Fibroblast of lung (primary cell): ENCODE data around the gene DHX38. TPM values are rescaled to one million over a fixed set of nuclear protein-coding genes. Genes with fewer than 3 reads are reported as not detected.

Experiments used
- DNase-seq, 2 donors: peaks; one replicate each; pipeline versions ENCODE4 v3.0.0 to v3.0.0-alpha.2; 2010; ENCODE audit warnings: low read depth in 2 of 2
- H2AFZ ChIP-seq: 2 replicates; pipeline ENCODE4 v1.5.1; 2012; ENCODE audit warnings: low read length, control low read depth, inconsistent platforms
- H3K27ac ChIP-seq: 2 replicates; pipeline ENCODE4 v1.5.1; 2011; ENCODE audit warnings: low read length, control low read depth; ENCODE audit not compliant: insufficient read depth
- H3K27me3 ChIP-seq: 2 replicates; pipeline ENCODE4 v1.5.1; 2011; ENCODE audit warnings: mild to moderate bottlenecking, low read length; ENCODE audit not compliant: control insufficient read depth, insufficient read depth
- H3K36me3 ChIP-seq: 2 replicates; pipeline ENCODE4 v1.5.1; 2011; ENCODE audit warnings: low read length; ENCODE audit not compliant: control insufficient read depth, insufficient read depth
- H3K4me1 ChIP-seq: 2 replicates; pipeline ENCODE4 v1.5.1; 2011; ENCODE audit warnings: low read length; ENCODE audit not compliant: control insufficient read depth, insufficient read depth; ENCODE audit errors: extremely low read depth
- H3K4me2 ChIP-seq: 2 replicates; pipeline ENCODE4 v1.5.1; 2011; ENCODE audit warnings: low read length, control low read depth; ENCODE audit not compliant: insufficient read depth; ENCODE audit errors: extremely low read depth
- H3K4me3 ChIP-seq, 4 experiments: fragments of 200-600 bp in 1 of 4; sonication (generic) in 1 of 4; replicated peaks in 1 of 4; 2 replicates each; pipeline ENCODE4 v1.5.1; 2011 to 2016; ENCODE audit warnings: low read length in 4 of 4, low read depth in 3 of 4, mild to moderate bottlenecking in 3 of 4, control low read depth in 2 of 4, inconsistent platforms in 1 of 4, mixed read lengths in 1 of 4; ENCODE audit not compliant: insufficient read depth in 1 of 4; ENCODE audit errors: control extremely low read depth in 1 of 4
- H3K79me2 ChIP-seq: 2 replicates; pipeline ENCODE4 v1.5.1; 2012; ENCODE audit warnings: mild to moderate bottlenecking, low read length, inconsistent platforms; ENCODE audit not compliant: control insufficient read depth, insufficient read depth
- H3K9ac ChIP-seq: 2 replicates; pipeline ENCODE4 v1.5.1; 2011; ENCODE audit warnings: mild to moderate bottlenecking, low read length, control low read depth; ENCODE audit not compliant: insufficient read depth
- H3K9me3 ChIP-seq: 2 replicates; pipeline ENCODE4 v1.5.1; 2012; ENCODE audit warnings: low read depth, low read length; ENCODE audit not compliant: control insufficient read depth, insufficient read depth
- H4K20me1 ChIP-seq: 2 replicates; pipeline ENCODE4 v1.5.1; 2011; ENCODE audit warnings: low read length; ENCODE audit not compliant: control insufficient read depth, insufficient read depth; ENCODE audit errors: extremely low read depth
- EZH2 ChIP-seq: IDR thresholded peaks from 2 replicates; pipeline ENCODE4 v1.5.1; 2012; ENCODE audit warnings: low read length, control low read depth, mild to moderate bottlenecking; ENCODE audit errors: missing control alignments
- polyA plus RNA-seq, 2 donors: library from polyadenylated mRNA; depleted of rRNA in 1 of 2; stranded (reverse) in 1 of 2; unstranded in 1 of 2; fragments of >200 nt; gene quantifications; 2 replicates each; pipeline ENCODE4 v1.2.1, GENCODE V29; 2011 to 2012; ENCODE audit warnings: missing spikeins in 1 of 2
- total RNA-seq: library from RNA; depleted of rRNA; stranded (reverse); fragments of >200 nt; gene quantifications from 2 replicates; pipeline ENCODE4 v1.2.1, GENCODE V29; 2014
- TF ChIP-seq, protein P1 (sequence below), 2 donors: IDR thresholded peaks in 1 of 2; conservative IDR thresholded peaks in 1 of 2; 1 replicate in 1 of 2; 2 replicates in 1 of 2; pipeline ENCODE4 v1.5.1; 2011 to 2012; ENCODE audit warnings: low read length in 2 of 2, control low read depth in 1 of 2, inconsistent platforms in 1 of 2, low read depth in 1 of 2, mild to moderate bottlenecking in 1 of 2

Gene DHX38
- total and polyA plus RNA-seq, 2 donors (not counting 1 experiment from before 2014, with no cell fraction given) = 31.4 to 80.3 TPM

DNA sequence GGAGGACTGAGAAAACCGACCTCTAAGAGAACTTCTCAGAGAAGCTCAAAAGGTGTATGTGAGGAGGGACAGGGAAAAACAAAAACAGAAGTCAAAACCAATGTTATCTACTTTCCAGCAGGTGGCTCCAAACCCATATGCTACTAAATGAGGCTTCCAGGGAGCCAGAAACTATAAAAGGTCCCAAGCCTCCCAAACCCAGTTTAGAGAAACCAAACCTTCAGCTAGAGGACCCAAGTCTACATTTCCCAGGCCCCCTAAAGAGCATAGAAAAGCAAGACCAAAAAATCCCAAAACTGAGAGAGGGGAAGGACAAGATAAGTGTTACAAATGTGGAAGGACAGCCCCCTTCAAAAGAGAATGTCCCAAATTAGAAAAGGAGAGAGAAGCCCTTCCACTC is 26.9 kb upstream of the DHX38 start:
- Histone ChIP-seq H4K20me1 (no peaks in the 10 kb centered on the region), H3K4me1 (no peaks in the 10 kb centered on the region), H3K27me3 (no peaks in the 10 kb centered on the region), H3K4me2 (no peak overlapping the region), H3K4me3 (no peak overlapping the region), H3K9ac (no peak overlapping the region), H3K36me3 (no peaks in the 10 kb centered on the region), H3K27ac (no peak overlapping the region), H3K9me3 (no peaks in the 10 kb centered on the region), H3K79me2 (no peaks in the 10 kb centered on the region), H2AFZ (no peak overlapping the region)
- DNase-seq = peak; percentile 23 to 75
- TF ChIP-seq EZH2 = no peak
- TF ChIP-seq, protein P1, sequence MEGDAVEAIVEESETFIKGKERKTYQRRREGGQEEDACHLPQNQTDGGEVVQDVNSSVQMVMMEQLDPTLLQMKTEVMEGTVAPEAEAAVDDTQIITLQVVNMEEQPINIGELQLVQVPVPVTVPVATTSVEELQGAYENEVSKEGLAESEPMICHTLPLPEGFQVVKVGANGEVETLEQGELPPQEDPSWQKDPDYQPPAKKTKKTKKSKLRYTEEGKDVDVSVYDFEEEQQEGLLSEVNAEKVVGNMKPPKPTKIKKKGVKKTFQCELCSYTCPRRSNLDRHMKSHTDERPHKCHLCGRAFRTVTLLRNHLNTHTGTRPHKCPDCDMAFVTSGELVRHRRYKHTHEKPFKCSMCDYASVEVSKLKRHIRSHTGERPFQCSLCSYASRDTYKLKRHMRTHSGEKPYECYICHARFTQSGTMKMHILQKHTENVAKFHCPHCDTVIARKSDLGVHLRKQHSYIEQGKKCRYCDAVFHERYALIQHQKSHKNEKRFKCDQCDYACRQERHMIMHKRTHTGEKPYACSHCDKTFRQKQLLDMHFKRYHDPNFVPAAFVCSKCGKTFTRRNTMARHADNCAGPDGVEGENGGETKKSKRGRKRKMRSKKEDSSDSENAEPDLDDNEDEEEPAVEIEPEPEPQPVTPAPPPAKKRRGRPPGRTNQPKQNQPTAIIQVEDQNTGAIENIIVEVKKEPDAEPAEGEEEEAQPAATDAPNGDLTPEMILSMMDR (conservative IDR thresholded peaks at IDR 0.05 in 1 of 2, IDR thresholded peaks at IDR 0.05 in 1 of 2; ENCODE audit: low read depth in 1 of 2, low read length in 2 of 2) = peak; percentile 54 to 88

DNA sequence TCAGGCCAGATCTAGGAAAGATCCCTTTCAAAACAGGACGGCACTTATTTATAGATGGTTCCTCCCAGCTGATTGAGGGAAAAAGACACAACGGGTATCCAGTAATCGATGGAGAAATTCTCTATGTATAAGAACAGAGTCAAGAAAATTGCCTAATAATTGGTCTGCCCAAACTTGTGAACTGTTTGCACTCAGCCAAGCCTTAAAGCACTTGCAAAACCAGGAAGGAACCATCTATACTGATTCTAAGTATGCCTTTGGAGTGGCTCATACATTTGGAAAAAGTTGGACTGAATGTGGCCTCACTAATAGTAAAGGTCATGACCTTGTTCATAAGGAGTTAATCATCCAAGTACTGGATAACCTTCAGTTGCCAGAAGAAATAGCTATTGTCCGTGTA is 24.7 kb upstream of the DHX38 start:
- Histone ChIP-seq H3K9ac (no peak overlapping the region), H4K20me1 (no peaks in the 10 kb centered on the region), H3K36me3 (no peaks in the 10 kb centered on the region), H3K79me2 (no peaks in the 10 kb centered on the region), H3K4me3 (no peak overlapping the region), H3K4me2 (no peak overlapping the region), H3K27me3 (no peaks in the 10 kb centered on the region), H3K27ac (no peak overlapping the region), H3K4me1 (no peaks in the 10 kb centered on the region), H3K9me3 (no peaks in the 10 kb centered on the region), H2AFZ (no peak overlapping the region)
- no peak for TF ChIP-seq EZH2
- TF ChIP-seq, protein P1 (conservative IDR thresholded peaks at IDR 0.05 in 1 of 2, IDR thresholded peaks at IDR 0.05 in 1 of 2; ENCODE audit: low read depth in 1 of 2, low read length in 2 of 2) = no peak
- no peak for DNase-seq

DNA sequence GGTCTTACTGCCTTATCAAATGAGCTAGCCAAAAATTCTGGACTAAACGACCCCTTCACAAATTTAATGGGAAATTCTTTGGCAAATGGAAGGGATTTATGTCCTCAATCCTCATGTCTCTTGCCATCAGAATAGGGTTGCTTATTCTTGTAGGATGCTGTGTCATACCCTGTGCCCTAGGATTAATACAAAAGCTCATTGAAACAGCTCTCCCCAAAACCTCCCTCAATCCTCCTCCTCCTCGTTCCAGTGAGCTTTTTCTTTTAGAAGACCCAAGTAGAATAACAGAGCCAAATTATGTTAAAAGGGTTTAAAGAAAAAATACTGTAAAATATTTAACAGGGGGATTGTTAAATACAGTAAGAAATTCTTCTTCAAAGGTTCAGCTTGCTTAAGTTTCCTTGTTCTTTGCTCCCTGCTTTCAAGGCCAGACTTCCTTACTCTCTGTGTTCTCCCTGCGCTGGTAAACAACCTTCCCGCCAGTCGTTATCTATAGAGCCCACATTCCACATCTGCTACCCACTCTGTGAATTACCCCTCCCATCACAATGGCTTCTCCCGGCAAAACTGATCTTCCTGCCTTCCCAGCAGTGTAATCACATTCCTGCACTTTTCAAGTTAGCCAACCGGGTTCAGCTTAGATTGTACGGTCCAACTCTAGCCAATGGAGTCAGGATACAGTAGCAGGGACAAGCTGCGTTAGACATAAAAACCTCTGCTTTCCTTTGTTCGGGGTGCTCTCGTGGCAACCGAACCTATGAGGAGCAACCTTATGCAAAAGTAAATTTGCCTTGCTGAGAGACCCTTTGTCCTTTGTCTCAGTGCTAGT is 20.9 kb upstream of the DHX38 start:
- DNase-seq = peak; percentile 23 to 49
- H3K4me3 ChIP-seq = no peak overlapping the region
- no peaks in the 10 kb centered on the region for H3K4me1 ChIP-seq
- H3K9me3 ChIP-seq = no peaks in the 10 kb centered on the region
- H3K36me3 ChIP-seq = no peaks in the 10 kb centered on the region
- no peaks in the 10 kb centered on the region for H3K27me3 ChIP-seq
- no peaks in the 10 kb centered on the region for H3K79me2 ChIP-seq
- H3K9ac ChIP-seq = no peak overlapping the region
- H3K27ac ChIP-seq = no peak overlapping the region
- no peak for TF ChIP-seq EZH2
- TF ChIP-seq, protein P1 (conservative IDR thresholded peaks at IDR 0.05 in 1 of 2, IDR thresholded peaks at IDR 0.05 in 1 of 2; ENCODE audit: low read depth in 1 of 2, low read length in 2 of 2) = no peak
- no peak overlapping the region for H2AFZ ChIP-seq
- H3K4me2 ChIP-seq = no peak overlapping the region
- H4K20me1 ChIP-seq = no peaks in the 10 kb centered on the region
